Measurements from ENCODE around the gene NOS1AP.

DNA sequence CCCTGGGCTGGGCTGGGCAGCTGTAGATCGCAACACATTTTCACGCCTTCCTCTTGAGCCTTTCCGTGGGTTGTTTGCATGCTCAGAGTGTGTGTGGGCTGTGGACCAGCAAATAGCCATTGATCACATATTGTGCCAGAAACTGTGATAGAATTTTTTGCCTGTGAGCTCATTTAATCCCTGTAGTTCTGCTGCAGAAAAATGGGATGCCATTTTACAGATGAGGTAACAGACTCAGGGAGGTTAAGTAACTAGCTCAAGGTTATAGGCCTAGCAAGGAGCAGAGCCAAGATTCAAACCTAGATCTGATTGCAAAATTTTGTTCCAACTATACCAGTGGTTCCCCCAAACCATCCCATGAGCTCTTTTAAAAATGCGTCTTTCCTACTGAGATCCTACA is 296.7 kb downstream of the NOS1AP start:
- TF ChIP-seq POLR2AphosphoS5 (IDR thresholded peaks at IDR 0.05; ENCODE audit: low read depth, low read length) (no peak), TAF1 (IDR thresholded peaks at IDR 0.05; ENCODE audit: low read depth, low read length) (no peak), POLR2A (IDR thresholded peaks at IDR 0.05; ENCODE audit: low read depth, low read length) (no peak), SPI1 (IDR thresholded peaks at IDR 0.05; ENCODE audit: low read depth, low read length) (no peak), PAX5 (IDR thresholded peaks at IDR 0.05; ENCODE audit: insufficient read depth, low read length, severe bottlenecking) (no peak), POU2F2 (IDR thresholded peaks at IDR 0.05; ENCODE audit: low read depth, low read length) (no peak)
